Esophagus squamous epithelium (tissue), 5 donors: ENCODE results near the gene ATF5. TPM values are rescaled to one million over a fixed set of nuclear protein-coding genes. Genes with fewer than 3 reads are reported as not detected.

Experiments
- DNase-seq: peaks from one replicate; lab custom pipeline; 2025; lab: John Stamatoyannopoulos, UW
- H3K27ac ChIP-seq, 4 donors: fragments of 200-600 bp; sonication (generic); one replicate each; pipeline ENCODE4 v1.5.1; 2016 to 2019; ENCODE audit warnings: mild to moderate bottlenecking in 1 of 4
- H3K27me3 ChIP-seq, 4 donors: fragments of 200-600 bp; sonication (generic); 1 replicate in 3 of 4; 2 replicates in 1 of 4; pipeline versions ENCODE4 v1.5.1 to v1.6.0; 2017 to 2021; ENCODE audit warnings: antibody characterized with exemption in 1 of 4
- H3K36me3 ChIP-seq, 3 donors: fragments of 200-600 bp; sonication (generic); one replicate each; pipeline ENCODE4 v1.5.1; 2016 to 2019
- H3K4me1 ChIP-seq, 3 donors: fragments of 200-600 bp; sonication (generic); one replicate each; pipeline ENCODE4 v1.5.1; 2017 to 2019
- H3K4me3 ChIP-seq, 4 donors: fragments of 200-600 bp; sonication (generic); 1 replicate in 3 of 4; 2 replicates in 1 of 4; pipeline ENCODE4 v1.5.1; 2016 to 2019; ENCODE audit warnings: mild to moderate bottlenecking in 2 of 4, moderate library complexity in 1 of 4
- H3K9me3 ChIP-seq, 3 donors: fragments of 200-600 bp; sonication (generic); one replicate each; pipeline ENCODE4 v1.5.1; 2016 to 2019
- POLR2A ChIP-seq, 4 donors: fragments of 450-650 bp; IDR thresholded peaks; one replicate each; pipeline ENCODE4 v1.6.1; 2017; ENCODE audit warnings: antibody characterized with exemption in 4 of 4, mild to moderate bottlenecking in 4 of 4, moderate library complexity in 3 of 4
- WGBS, 2 donors: methylation state at CpG; one replicate each; pipeline ENCODE4 v1.1.5; 2018; 5-methylcytosine and 5-hydroxymethylcytosine counted together
- intact Hi-C: fragments of 100-400 bp; cut with DNase I; formaldehyde crosslinking; loops from one replicate; pipeline ENCODE4 v1.15.0; 2022
- total RNA-seq, 4 donors: library from RNA; depleted of rRNA; stranded (reverse); fragments of >200 nt; gene quantifications; one replicate each; pipeline ENCODE4 v1.1.0, GENCODE V29; 2016
- TF ChIP-seq, protein P1 (sequence below), 6 experiments: fragments of 450-650 bp in 4 of 6; fragments of 200-600 bp in 2 of 6; sonication (generic) in 2 of 6; IDR thresholded peaks; one replicate each; pipeline ENCODE4 v1.5.1; 2016 to 2019; ENCODE audit warnings: antibody characterized with exemption in 6 of 6, mild to moderate bottlenecking in 4 of 6, moderate library complexity in 4 of 6
- donor health status: DM: yes; HTN: yes; CAD: no.

ATF5 gene
- total RNA-seq, 4 donors from 2014 or later, result 3.3 to 9.7 (median 8.2) TPM

DNA sequence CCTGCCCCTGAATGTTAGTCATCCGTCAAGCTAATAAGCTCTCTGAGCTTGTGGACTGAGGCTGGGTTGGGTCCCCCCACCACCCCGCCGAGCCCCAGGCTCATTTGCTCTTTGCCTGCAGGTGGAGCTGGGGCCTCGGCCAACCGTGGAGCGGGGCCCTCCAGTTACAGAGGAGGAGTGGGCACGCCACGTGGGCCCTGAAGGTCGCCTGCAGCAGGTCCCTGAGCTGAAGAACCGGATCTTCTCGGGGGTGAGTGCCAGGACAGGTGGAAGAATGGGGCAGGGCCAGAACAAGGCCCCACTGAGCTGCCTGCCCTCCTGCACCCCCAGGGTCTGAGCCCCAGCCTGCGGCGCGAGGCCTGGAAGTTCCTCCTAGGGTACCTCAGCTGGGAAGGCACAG, 46.4 kb upstream of the ATF5 start:
- Histone ChIP-seq H3K4me1 (peaks cover 6 to 18% (median 12%) of the 10 kb centered on the region in 3 donors), H3K9me3 (peaks cover 0 to 6% (median 0%) of the 10 kb centered on the region in 3 donors), H3K4me3 (no peak overlapping the region), H3K36me3 (peaks cover 45 to 91% (median 59%) of the 10 kb centered on the region in 3 donors), H3K27me3 (no peaks in the 10 kb centered on the region), H3K27ac (no peak overlapping the region)
- intact Hi-C loops, result no loop called here
- TF ChIP-seq, protein P1, sequence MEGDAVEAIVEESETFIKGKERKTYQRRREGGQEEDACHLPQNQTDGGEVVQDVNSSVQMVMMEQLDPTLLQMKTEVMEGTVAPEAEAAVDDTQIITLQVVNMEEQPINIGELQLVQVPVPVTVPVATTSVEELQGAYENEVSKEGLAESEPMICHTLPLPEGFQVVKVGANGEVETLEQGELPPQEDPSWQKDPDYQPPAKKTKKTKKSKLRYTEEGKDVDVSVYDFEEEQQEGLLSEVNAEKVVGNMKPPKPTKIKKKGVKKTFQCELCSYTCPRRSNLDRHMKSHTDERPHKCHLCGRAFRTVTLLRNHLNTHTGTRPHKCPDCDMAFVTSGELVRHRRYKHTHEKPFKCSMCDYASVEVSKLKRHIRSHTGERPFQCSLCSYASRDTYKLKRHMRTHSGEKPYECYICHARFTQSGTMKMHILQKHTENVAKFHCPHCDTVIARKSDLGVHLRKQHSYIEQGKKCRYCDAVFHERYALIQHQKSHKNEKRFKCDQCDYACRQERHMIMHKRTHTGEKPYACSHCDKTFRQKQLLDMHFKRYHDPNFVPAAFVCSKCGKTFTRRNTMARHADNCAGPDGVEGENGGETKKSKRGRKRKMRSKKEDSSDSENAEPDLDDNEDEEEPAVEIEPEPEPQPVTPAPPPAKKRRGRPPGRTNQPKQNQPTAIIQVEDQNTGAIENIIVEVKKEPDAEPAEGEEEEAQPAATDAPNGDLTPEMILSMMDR (IDR thresholded peaks at IDR 0.05), result no peak
- TF ChIP-seq POLR2A (IDR thresholded peaks at IDR 0.05), result no peak
- 100% methylated on average over 3 of the region's 14 CpGs; no CpG with 5 or more reads in 1 of the 2 donors for WGBS, 2 donors
- no peak for DNase-seq

DNA sequence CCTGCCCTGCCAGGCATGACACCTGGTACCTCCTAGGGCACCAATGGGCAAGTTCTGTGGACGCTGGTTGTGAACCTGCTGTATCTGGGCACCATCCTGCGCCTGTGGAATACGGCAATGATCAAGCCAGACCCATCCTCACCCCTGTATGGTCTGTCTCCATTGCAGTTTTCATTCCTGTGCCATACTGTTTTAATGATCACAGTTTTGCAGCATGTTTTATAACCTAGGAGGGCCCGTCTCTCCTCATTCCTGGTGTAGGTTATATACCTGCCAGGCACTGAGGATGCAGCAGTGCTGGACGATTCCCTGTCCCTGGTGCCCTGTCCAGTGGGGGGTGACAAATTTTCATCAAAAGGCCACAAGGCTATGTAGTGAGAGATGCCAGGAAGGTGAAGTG, 45.9 kb upstream of the ATF5 start:
- H3K27me3 ChIP-seq, result no peaks in the 10 kb centered on the region
- H3K4me1 ChIP-seq, result peaks cover 6 to 21% (median 11%) of the 10 kb centered on the region in 3 donors
- no peak overlapping the region for H3K27ac ChIP-seq
- H3K36me3 ChIP-seq, result peaks cover 45 to 95% (median 59%) of the 10 kb centered on the region in 3 donors
- 91 to 92% methylated on average over 2 to 5 of the region's 5 CpGs for WGBS, 2 donors
- TF ChIP-seq, protein P1 (IDR thresholded peaks at IDR 0.05), result no peak
- TF ChIP-seq POLR2A (IDR thresholded peaks at IDR 0.05), result no peak
- DNase-seq, result no peak
- H3K4me3 ChIP-seq, result no peak overlapping the region
- intact Hi-C loops, result no loop called here
- H3K9me3 ChIP-seq, result peaks cover 0 to 6% (median 0%) of the 10 kb centered on the region in 3 donors

DNA sequence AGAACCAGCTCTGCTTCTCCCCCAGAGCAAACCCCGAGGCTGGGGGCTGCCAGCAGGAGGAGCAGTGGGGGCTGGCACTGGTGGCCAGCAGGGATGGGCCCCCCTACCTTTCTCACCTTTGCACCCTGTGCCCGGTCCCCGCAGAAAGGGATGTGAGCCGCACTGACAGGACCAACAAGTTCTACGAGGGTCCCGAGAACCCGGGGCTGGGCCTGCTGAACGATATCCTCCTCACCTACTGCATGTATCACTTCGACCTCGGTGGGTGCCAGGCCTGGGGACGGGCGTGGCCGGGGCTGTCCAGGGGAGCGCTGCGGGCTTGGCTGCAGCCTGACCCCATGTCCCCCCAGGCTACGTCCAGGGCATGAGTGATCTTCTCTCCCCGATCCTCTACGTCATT, 44.9 kb upstream of the ATF5 start:
- Histone ChIP-seq H3K36me3 (peaks cover 45 to 96% (median 58%) of the 10 kb centered on the region in 3 donors), H3K9me3 (peaks cover 0 to 6% (median 0%) of the 10 kb centered on the region in 3 donors), H3K4me1 (peaks cover 0 to 12% (median 2%) of the 10 kb centered on the region in 3 donors), H3K27ac (no peak overlapping the region), H3K27me3 (no peaks in the 10 kb centered on the region), H3K4me3 (no peak overlapping the region)
- 95 to 100% methylated on average over 10 to 15 of the region's 18 CpGs for WGBS, 2 donors
- TF ChIP-seq, protein P1 (IDR thresholded peaks at IDR 0.05), result no peak
- no peak for TF ChIP-seq POLR2A (IDR thresholded peaks at IDR 0.05)
- no peak for DNase-seq
- intact Hi-C loops, result no loop called here

DNA sequence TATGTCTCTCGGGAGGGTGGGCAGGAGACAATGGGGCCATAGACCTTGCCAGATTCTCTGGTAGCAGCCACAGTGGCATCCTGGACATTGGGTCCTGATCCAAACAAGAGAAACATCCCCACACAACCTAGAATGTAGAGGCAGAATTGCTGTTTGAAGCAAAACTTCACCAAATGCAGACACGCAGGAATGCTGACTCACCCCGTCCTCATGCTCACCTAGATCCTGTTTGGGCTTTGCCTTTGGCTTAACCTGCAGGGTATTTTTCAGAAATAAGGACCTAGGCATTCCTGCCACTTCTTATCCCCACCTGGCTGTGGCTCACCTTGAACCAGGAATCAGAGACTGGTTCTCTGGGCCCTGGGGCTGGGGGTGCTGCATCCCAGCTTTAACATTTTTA, 44.2 kb upstream of the ATF5 start:
- TF ChIP-seq, protein P1 (IDR thresholded peaks at IDR 0.05), result no peak
- no peak for TF ChIP-seq POLR2A (IDR thresholded peaks at IDR 0.05)
- Histone ChIP-seq H3K27me3 (no peaks in the 10 kb centered on the region), H3K9me3 (peaks cover 0 to 6% (median 0%) of the 10 kb centered on the region in 3 donors), H3K4me3 (no peak overlapping the region), H3K4me1 (peaks cover under 1 to 16% (median under 1%) of the 10 kb centered on the region in 3 donors), H3K27ac (no peak overlapping the region), H3K36me3 (peaks cover 45 to 89% (median 53%) of the 10 kb centered on the region in 3 donors)
- WGBS, 2 donors, result 50 to 77% methylated on average over 2 to 3 of the region's 3 CpGs
- no peak for DNase-seq
- intact Hi-C loops, result no loop called here

DNA sequence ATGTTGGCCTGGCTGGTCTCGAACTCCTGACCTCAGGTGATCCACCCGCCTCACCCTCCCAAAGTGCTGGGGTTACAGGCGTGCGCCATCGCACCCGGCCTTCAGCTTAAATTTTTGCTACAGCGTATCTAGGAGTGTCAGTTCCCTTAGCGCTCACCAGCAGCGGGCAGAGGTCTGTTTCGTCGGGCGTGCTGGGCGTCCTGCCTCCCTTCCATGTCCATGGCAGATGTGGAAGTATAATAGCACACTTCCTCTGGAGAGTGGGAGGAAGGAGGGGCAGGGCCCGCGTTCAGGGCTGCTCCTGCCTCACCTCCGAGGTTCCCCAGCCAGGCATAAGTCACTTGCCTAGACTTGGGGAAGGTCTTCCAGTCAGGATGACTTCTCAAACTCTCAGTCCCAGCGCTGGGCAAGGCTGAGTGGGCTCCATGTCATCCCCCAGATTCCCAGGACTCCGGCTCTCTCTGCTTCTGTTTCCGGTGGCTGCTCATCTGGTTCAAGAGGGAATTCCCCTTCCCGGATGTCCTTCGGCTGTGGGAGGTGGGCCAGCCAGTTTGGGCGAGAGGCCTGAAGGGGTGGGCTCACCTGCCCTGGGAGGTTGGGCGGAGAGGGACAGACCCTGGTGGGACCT, 41.9 kb upstream of the ATF5 start:
- H3K4me3 ChIP-seq, result no peak overlapping the region
- H3K9me3 ChIP-seq, result peaks cover 0 to 6% (median 0%) of the 10 kb centered on the region in 3 donors
- intact Hi-C loops, result no loop called here
- H3K27me3 ChIP-seq, result peaks cover 0 to 14% (median 0%) of the 10 kb centered on the region in 4 donors
- no peak for DNase-seq
- no peak overlapping the region for H3K27ac ChIP-seq
- H3K36me3 ChIP-seq, result peaks cover 28 to 65% (median 30%) of the 10 kb centered on the region in 3 donors
- peaks cover 10 to 31% (median 11%) of the 10 kb centered on the region in 3 donors for H3K4me1 ChIP-seq
- 66 to 84% methylated on average over 14 to 17 of the region's 23 CpGs for WGBS, 2 donors
- TF ChIP-seq POLR2A (IDR thresholded peaks at IDR 0.05), result no peak
